ENCODE measurements around the gene DRICH1.
"Not testable (repeated sequence)": the region's sequence is repeated elsewhere in the genome, so short reads cannot be mapped to it uniquely, and the experiment has no call there.

The DRICH1 gene

DNA sequence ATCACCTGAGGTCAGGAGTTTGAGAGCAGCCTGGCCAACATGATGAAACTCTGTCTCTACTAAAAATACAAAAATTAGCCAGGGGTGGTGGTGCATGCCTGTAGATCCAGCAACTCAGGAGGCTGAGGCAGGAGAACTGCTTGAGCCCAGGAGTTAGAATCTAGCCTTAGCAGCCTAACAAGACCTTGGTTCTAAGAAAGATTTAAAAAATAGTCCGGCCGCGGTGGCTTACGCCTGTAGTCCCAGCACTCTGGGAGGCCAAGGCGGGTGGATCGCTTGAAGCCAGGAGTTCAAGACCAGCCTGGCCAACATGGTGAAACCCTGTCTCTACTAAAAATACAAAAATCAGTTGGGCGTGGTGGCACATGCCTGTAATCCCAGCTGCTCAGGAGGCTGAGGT lies 14.4 kb upstream of the DRICH1 start:
- not testable (repeated sequence) for DNase-seq

DNA sequence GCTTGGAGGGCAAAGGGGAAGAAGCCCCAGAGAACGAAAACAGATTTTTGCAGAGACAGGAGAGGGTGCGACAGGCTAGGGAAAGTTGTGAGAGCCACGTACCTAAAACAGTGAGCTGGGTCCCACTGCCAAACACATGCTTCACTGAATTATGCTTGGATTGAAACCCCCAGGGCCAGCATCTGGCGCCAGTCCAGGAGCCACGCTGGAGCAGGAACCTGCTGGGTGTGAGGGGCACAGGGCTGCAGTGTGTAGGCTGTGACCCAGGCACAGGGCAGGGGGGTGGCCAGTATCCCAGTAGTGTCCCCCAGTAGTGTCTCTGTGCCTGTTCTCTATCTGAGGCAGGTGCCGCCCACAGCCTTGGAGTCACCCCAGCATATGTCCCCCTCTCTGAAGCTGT lies 8.1 kb upstream of the DRICH1 start:
- DNase-seq, result not testable (repeated sequence)

GRCh38 chr22:23639661-23640060 lies 7.5 kb upstream of the DRICH1 start:
- DNase-seq, result no peak

DNA sequence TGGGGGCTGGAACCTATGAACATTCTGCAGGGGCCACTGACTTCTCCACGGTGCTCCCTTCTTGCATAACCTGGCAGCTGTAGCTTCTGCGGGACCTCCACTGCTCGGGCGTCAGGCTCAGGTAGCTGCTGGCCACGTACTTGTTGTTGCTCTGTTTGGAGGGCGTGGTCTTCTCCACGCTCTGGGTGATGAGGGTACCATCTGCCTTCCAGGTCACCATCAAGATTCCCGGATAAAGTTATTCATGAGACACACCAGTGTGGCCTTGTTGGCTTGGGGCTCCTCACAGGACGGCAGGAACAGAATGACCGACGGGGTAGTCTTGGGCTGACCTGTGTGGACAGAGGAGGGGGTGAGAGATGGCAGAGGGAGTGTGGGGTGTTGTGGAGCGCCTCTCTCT lies 6.5 kb upstream of the DRICH1 start:
- DNase-seq, result no peak

GRCh38 chr22:23635291-23635690 lies 3.2 kb upstream of the DRICH1 start:
- not testable (repeated sequence) for DNase-seq

- not testable (repeated sequence) for DNase-seq
Observed at GRCh38 chr22:23628056-23628743, 3.9 kb downstream of the DRICH1 start.

DNA sequence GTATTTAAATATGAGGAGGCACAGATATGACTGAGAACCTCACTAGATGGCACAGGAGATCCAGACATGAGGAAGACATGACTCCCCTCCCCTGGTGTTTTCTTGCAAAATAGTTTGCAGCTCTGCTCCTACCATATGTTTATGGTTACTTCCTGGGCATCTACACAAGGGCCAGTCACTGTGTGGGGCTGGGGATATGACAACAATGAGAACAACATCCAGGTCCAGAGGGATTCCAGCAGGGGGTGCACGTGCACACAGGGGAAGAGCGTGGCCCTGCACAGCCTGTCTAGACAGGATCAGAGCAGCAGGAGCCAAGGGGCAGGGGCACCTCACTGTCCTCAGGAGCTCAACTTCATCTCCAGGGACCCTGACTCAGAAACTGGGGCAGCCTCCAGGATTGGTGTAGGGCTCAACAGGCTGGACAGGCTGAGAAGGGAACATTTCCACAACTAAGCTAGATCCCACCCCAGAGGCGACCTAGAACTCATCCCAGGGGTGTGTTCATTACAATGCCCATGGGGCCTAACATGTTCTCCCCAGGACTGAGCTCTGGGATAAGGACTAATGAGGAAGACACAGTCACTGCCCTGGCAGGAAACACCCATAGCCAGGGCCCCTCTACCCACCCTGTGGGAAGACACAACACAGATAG lies 4.6 kb downstream of the DRICH1 start:
- not testable (repeated sequence) for DNase-seq

GRCh38 chr22:23626286-23626975 lies 5.7 kb downstream of the DRICH1 start:
- no peak for DNase-seq

- no peak for DNase-seq
Observed at GRCh38 chr22:23622634-23623033, 9.5 kb downstream of the DRICH1 start.

DNA sequence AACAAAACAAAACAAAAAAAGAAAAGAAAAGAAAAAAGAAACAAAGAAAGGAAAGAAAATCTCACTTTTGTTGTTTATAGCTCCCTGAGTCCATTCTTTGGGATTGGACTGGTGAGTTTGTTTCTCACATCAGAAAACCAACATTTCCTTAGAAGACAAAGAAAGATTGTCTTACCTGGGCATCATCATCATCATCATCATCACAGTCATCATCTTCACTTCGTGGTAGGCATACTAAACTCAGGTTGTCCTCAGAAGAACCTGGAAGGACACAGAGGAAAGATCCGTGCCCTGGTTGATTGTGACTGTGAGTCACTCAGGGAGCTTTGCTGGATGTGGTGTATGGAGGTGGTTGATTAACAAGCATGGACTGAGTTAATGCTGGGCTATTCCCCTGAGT lies 10.2 kb downstream of the DRICH1 start:
- not testable (repeated sequence) for DNase-seq

DNA sequence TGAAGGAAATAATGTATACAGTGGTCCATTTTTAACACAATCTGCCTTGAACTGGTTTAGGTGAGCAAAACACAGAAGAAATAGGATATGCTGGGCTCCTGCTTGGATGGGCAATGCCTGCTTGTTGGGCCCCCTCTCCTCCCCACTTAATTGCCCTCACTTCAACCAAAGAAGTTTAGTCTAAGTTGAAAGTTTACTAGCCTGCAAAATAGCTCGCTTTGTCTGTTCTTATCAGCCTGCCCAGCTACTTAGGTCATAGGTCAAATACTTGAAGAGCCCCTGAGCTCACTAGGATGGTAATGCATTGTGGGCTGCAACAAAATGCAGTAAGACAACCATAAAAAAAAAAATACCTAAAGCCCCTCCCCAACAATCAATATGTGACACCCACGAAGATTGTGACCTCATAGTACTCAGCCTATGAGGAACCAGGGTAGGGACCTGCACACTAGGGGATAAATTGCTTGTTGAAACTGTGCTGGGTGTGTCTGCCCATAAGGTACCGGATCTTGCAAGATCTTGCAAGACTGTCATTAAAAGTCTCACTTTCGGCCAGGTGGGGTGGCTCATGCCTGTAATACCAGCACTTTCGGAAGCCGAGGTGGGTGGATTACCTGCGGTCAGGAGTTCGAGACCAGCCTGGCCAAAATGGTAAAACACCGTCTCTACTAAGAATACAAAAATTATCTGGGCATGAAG lies 10.9 kb downstream of the DRICH1 start:
- DNase-seq, result no peak

GRCh38 chr22:23613193-23613972 lies 18.7 kb downstream of the DRICH1 start:
- DNase-seq, result no peak

GRCh38 chr22:23609983-23610781 lies 21.9 kb downstream of the DRICH1 start:
- no peak for DNase-seq

DNA sequence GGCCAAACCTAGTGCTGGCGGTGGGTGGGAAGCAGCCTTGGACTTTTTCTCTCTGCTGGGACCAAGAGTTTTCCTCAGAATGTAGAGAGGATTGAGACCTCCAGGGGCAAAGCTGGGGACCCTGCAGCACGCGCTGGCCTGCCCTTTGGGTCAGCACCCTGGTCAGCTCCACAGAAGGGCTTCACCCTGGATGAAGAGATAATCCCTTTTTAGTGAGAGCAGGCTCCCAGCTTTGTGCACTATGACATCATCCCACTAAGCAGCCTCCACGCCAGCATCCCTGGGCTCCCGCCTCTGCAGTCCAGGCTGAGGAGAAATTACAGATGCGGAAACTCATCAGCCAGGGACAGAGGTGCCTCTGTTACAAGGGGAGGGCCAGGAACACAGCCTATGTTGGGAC lies 23.5 kb downstream of the DRICH1 start:
- no peak for DNase-seq

GRCh38 chr22:23606204-23607131 lies 25.7 kb downstream of the DRICH1 start:
- no peak for DNase-seq

DNA sequence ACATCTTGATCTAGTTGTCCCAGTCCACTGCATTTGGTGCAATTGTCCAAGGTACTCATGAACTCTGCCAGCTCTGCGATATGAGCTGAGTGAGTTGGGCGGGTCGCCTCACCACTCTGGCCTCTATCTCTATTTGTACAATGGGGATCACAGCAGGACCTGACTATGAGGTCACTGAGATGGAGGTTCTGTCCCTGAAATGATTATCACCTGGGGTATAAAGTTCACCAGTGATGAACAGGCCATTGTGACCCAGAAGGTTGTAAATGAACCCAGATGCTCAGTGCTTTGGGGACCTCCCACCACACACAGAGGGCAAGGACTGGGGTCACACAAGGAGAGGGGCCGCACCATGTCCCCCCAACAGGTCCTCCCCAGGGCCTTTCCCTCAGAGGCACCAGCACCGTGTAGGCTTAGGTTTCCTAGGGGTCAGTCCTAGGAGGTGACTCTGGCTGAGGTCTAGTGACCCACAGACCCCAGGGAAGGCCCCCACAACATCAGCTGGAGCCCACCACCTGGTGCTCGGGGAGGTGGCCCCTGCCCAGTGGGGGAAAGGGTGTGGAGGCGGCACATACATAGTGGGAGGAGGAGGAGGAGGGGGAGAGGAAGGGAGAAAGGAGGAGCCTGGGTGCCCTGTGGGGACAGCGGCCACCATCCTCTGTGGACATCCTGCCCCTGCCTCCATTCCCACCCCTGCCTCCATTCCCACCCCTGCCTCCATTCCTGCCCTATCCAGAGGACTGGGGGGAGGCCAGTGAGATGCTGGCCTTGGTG lies 27.0 kb downstream of the DRICH1 start:
- DNase-seq, result no peak

DNA sequence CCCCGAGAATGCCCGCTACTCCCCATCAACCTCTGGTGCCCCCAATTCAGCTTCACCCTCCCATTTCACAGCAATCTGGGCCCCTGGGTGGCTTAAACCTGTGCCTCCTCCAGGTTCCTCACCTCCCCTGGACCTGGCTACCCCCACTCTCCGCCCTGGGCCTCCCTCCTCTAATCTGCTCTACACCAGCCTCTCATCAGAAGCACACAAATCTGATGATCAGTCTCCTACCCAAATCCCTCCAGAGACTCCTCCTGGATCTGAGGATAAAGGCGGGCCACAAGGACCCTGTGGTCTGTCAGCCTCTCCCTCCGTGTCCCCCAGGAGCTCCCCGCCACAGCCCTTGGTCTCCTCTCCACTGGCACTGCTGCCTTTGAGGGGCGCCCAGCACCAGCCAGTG lies 28.9 kb downstream of the DRICH1 start:
- DNase-seq, result no peak

DNA sequence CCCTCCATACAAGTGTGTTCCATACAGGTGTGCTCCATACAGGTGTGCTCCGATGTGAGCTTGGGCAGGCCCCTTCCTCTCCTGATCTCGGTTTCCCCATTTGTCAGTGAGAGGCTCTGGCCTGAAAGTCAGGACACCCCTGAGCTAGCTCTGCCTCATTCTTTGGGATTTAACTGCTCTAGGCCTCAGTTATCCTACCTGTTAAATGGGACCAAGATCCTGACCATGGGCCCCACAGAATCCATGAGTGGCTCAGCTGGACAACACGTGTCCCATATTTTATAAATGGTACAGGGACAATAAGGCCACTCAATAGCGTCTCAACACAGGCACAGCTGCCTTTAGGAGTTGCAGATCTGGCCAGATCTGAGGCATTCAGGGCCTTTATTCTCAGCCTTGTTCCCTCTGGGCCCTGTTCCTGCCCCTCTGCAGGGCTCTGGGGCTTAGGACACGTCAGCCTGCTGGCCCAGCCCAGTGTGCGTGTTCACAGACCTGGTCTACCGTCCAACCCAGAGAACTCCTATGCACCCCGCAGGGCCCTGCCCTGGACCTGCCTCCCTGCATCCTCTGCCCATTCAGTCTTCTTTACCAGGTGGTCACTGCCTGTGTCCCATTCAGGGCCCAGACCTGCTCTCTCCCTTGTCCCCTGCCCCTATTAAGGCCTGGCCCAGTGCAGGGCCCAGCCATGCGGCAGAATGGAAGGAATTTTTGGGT lies 33.2 kb downstream of the DRICH1 start:
- DNase-seq, result no peak

All from SW 1271 (cell line).